Measurements from ENCODE around the gene ZNF462.

DNA sequence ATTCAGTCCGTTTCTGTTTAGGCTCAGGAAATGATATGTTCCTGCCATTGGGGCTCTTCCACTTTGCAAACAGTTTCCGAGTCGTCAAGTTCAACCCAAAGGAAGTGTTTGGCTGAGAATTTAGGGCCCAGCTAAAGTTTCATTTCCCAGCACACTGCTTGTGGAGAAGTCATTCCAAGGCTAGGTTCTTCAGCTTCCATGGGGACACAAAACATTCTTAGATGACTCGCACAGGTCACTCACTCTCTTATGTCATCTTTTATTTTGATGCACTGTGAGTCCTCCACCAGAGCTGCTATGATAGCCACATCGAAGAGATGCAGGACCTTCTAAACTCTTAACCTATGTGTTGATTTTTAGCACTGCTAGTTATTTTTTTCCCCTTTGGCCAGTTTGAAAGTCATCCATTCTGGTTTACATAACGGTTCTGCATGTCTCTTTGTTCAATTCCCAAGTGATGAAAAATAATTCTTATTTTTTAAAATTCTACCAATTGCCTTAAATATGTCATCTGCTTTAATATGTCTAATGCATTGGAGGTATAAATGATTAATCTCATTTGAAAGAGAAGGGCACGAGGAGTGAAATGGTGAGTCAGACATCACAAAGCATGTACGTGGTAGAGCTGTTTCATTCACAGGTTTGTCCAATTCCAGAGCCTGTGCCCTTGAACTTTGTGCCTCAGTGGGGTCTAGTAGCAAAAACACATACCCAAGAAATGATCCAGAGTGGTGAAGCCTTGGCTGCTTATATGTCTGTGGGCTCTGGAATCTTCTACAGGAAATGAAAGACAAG lies 84.3 kb downstream of the ZNF462 start:
- TF ChIP-seq, protein P1, sequence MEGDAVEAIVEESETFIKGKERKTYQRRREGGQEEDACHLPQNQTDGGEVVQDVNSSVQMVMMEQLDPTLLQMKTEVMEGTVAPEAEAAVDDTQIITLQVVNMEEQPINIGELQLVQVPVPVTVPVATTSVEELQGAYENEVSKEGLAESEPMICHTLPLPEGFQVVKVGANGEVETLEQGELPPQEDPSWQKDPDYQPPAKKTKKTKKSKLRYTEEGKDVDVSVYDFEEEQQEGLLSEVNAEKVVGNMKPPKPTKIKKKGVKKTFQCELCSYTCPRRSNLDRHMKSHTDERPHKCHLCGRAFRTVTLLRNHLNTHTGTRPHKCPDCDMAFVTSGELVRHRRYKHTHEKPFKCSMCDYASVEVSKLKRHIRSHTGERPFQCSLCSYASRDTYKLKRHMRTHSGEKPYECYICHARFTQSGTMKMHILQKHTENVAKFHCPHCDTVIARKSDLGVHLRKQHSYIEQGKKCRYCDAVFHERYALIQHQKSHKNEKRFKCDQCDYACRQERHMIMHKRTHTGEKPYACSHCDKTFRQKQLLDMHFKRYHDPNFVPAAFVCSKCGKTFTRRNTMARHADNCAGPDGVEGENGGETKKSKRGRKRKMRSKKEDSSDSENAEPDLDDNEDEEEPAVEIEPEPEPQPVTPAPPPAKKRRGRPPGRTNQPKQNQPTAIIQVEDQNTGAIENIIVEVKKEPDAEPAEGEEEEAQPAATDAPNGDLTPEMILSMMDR (IDR thresholded peaks at IDR 0.05), result no peak
- no peak for TF ChIP-seq POLR2A (IDR thresholded peaks at IDR 0.05)
